Globus pallidus (tissue), 1 donor: ENCODE results near the gene FAM83G.
"Not testable (repeated sequence)": the region's sequence is repeated elsewhere in the genome, so short reads cannot be mapped to it uniquely, and the experiment has no call there.

Experiments
- DNase-seq: peaks from one replicate; pipeline ENCODE4 v3.0.0-alpha.2; 2015; ENCODE audit warnings: low spot score

The FAM83G gene

GRCh38 chr17:18966831-18967624 lies 37.5 kb downstream of the FAM83G start:
- DNase-seq, result no peak

- DNase-seq, result no peak
These were observed 38.9 kb downstream of the FAM83G start for GRCh38 chr17:18965530-18966236.

- no peak for DNase-seq
These were observed 40.0 kb downstream of the FAM83G start for GRCh38 chr17:18964550-18964949.

- no peak for DNase-seq
These were observed 40.6 kb downstream of the FAM83G start for GRCh38 chr17:18964018-18964351.

- no peak for DNase-seq
These were observed 41.2 kb downstream of the FAM83G start for GRCh38 chr17:18963126-18964017.

GRCh38 chr17:18962494-18962815 lies 42.1 kb downstream of the FAM83G start:
- no peak for DNase-seq

GRCh38 chr17:18961634-18962493 lies 42.7 kb downstream of the FAM83G start:
- no peak for DNase-seq

GRCh38 chr17:18960803-18961511 lies 43.6 kb downstream of the FAM83G start:
- DNase-seq, result peak; percentile 38

GRCh38 chr17:18960241-18960665 lies 44.3 kb downstream of the FAM83G start:
- DNase-seq, result no peak

- DNase-seq, result no peak
These were observed 44.7 kb downstream of the FAM83G start for GRCh38 chr17:18959845-18960240.

GRCh38 chr17:18959071-18959844 lies 45.3 kb downstream of the FAM83G start:
- no peak for DNase-seq

GRCh38 chr17:18958611-18959010 lies 46.0 kb downstream of the FAM83G start:
- no peak for DNase-seq

- DNase-seq, result no peak
These were observed 46.7 kb downstream of the FAM83G start for GRCh38 chr17:18957831-18958230.

GRCh38 chr17:18956581-18956980 lies 48.0 kb downstream of the FAM83G start:
- no peak for DNase-seq

GRCh38 chr17:18956021-18956420 lies 48.5 kb downstream of the FAM83G start:
- DNase-seq, result not testable (repeated sequence)

GRCh38 chr17:18955009-18955408 lies 49.6 kb downstream of the FAM83G start:
- DNase-seq, result no peak

GRCh38 chr17:18954321-18954720 lies 50.2 kb downstream of the FAM83G start:
- DNase-seq, result no peak

- no peak for DNase-seq
These were observed 51.3 kb downstream of the FAM83G start for GRCh38 chr17:18953231-18953728.

GRCh38 chr17:18951941-18952842 lies 52.4 kb downstream of the FAM83G start, which contains the start of gene SLC5A10:
Gene SLC5A10 (plus strand): TSS chr17:18952165. CDS start chr17:18952206, 41 bp downstream.
- DNase-seq, result no peak
